ENCODE measurements around the gene EIF3L. TPM values are rescaled to one million over a fixed set of nuclear protein-coding genes. Genes with fewer than 3 reads are reported as not detected.
A peak's percentile ranks its signal among the peaks of the same experiment; 100 is the strongest.
"Not testable (repeated sequence)": the region's sequence is repeated elsewhere in the genome, so short reads cannot be mapped to it uniquely, and the experiment has no call there.

Gene EIF3L
- 344 TPM for polyA plus RNA-seq

DNA sequence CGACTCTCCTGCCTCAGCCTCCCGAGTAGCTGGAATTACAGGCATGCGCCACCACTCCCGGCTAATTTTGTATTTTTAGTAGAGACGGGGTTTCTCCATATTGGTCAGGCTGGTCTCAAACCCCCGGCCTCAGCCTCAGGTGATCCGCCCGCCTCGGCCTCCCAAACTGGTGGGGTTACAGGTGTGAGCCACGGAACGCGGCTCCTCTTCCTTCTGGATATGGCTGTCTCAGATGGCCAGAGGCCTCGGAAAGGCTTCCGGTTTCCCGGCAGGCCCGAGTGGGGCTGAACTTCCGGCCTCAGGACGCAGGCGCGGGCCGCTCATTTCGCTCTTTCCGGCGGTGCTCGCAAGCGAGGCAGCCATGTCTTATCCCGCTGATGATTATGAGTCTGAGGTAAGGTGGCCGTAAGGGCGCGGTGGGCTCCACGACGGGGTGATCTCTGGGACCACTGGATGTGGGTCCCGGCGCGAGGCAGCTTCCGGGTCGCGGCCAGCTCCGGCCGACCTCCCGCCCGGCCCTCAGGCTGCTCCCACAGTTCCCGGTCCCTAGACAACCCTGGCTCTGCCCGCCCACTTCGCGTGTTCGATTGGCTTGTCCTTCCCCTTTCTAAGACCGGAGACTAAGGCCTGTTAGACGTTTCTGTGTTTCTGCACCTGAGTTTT is at the start of gene EIF3L:
TSS of gene EIF3L (plus strand) at position 331 of the 663 bp plus-strand sequence. CDS start at position 362, 31 bp downstream.
- Mint-ChIP-seq H3K9me3 (no peaks in the 10 kb centered on the region), H3K27me3 (no peaks in the 10 kb centered on the region), H3K36me3 (peaks cover 3% of the 10 kb centered on the region), H3K4me1 (peaks cover 27 to 38% (median 32%) of the 10 kb centered on the region in 3 donors), H3K27ac (peak within 1 kb of the TSS; percentile 89 to 99 (median 95)), H3K4me3 (peak within 1 kb of the TSS; percentile 86 to 99 (median 97))

DNA sequence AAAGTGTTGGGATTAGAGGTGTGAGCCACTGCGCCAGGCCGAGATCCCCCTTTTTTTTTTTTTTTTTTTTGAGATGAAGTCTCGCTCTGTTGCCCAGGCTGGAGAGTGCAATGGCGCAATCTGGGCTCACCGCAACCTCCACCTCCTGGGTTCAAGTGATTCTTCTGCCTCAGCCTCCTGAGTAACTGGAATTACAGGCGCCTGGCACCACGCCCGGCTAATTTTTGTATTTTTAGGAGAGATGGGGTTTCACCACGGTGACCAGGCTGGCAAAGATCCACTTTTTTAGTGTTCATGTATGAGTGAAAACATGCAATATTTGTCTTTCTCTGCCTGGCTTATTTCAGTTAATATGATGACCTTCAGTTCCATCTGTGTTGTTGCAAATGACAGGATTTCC is 49.2 kb upstream of the EIF3L start:
- not testable (repeated sequence) for H3K27ac Mint-ChIP-seq, H3K36me3 Mint-ChIP-seq, H3K9me3 Mint-ChIP-seq
- Mint-ChIP-seq H3K27me3 (peaks cover 28% of the 10 kb centered on the region), H3K4me3 (peak overlapping the region in 1 of 4 donors; percentile 16), H3K4me1 (peaks cover 5 to 14% (median 13%) of the 10 kb centered on the region in 3 donors)

DNA sequence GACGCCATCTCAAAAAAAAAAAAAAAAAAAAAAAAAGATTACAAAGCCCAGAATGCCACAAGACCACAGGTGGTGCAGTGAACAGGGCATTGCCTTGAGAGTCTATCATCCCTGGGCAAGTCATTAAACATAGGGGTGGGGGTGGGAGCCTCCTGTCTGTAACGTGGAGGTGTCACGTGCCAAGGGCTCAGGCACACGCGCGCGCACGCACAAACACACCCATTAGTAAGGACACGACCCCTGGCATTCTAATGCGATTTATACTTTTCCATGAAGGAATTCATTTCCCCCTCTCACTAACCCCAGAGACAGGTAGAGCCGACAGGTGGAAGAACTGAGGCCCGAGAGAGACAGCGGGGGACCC is 47.3 kb upstream of the EIF3L start:
- H3K36me3 Mint-ChIP-seq, result no peaks in the 10 kb centered on the region
- no peak overlapping the region for H3K27ac Mint-ChIP-seq
- H3K4me1 Mint-ChIP-seq, result peaks cover 17 to 26% (median 17%) of the 10 kb centered on the region in 3 donors
- H3K27me3 Mint-ChIP-seq, result peaks cover 42% of the 10 kb centered on the region
- peak overlapping the region in 2 of 4 donors; percentile 42 to 46 for H3K4me3 Mint-ChIP-seq
- peaks cover 0 to 2% (median 0%) of the 10 kb centered on the region in 3 donors for H3K9me3 Mint-ChIP-seq

DNA sequence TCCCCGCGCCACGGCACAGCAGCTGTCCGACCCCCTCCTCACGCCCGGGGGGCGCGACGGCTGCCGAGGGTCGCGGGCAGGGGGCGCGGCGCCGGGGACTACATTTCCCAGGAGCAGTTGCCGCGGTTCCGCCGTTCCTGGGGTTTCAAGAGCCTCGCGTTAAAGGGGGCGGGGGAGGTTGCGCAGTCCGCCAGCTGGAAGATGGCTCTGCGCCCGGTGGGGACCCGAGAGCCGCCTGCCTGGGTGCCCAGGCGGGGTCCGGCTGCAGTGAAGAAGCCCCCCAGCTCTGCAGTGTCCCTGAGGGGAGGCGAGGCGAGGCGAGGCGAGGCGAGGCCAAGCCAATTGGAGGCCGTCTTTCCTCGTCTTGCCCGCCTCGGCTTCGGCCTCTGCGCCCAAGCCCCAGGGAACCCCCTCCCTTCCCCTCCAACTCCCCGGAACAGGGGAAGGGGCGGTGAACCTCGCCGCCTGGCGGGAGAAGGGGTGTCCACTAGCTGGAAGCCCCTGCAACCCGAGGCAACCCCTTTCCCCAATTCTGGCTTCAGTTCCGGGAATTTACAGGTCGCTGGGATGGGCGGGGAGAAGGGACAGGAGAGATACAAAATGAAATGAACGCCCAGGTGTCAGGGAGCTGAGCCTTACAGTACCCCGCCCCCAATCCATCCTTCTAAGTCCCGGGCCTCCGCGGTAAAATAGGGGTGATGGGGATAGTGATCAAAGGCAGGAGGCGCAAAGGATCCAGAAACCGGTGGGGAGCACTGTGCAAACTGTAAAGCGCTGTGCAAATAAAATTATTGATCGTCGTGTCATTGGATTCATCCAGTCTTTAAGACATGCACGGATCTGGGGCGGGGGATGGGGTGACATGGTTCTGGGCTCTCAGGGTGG is 46.7 kb upstream of the EIF3L start:
- Mint-ChIP-seq H3K4me3 (peak overlapping the region; percentile 21 to 91 (median 54)), H3K27me3 (peaks cover 46% of the 10 kb centered on the region), H3K27ac (no peak overlapping the region), H3K9me3 (peaks cover 0 to 2% (median 0%) of the 10 kb centered on the region in 3 donors), H3K36me3 (no peaks in the 10 kb centered on the region), H3K4me1 (peaks cover 17 to 28% (median 17%) of the 10 kb centered on the region in 3 donors)

DNA sequence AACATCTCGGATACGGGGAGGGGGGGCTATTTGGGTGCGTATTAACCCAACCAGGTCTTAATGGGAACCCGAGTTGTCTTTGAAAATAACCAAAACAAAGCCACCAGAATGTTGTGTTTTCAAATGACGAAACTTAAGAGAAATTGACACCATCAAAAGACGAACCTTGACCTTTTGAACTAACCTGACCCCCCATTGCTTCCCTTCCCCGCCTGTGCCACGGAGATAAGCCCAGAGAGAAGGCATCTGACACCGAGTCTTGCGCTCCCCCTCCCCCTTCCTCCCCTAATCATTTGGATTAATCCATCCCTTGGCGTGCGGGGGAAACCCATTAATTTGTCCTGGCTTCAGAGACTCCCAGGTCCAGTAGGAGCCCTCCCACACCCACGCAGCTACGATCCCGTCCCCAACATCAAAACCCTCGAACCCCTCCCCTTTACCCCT is 46.0 kb upstream of the EIF3L start:
- peaks cover 12 to 26% (median 20%) of the 10 kb centered on the region in 3 donors for H3K4me1 Mint-ChIP-seq
- H3K9me3 Mint-ChIP-seq, result peaks cover 0 to 2% (median 0%) of the 10 kb centered on the region in 3 donors
- peaks cover 48% of the 10 kb centered on the region for H3K27me3 Mint-ChIP-seq
- H3K4me3 Mint-ChIP-seq, result peak overlapping the region in 3 of 4 donors; percentile 21 to 91 (median 61)
- H3K36me3 Mint-ChIP-seq, result no peaks in the 10 kb centered on the region
- H3K27ac Mint-ChIP-seq, result no peak overlapping the region

DNA sequence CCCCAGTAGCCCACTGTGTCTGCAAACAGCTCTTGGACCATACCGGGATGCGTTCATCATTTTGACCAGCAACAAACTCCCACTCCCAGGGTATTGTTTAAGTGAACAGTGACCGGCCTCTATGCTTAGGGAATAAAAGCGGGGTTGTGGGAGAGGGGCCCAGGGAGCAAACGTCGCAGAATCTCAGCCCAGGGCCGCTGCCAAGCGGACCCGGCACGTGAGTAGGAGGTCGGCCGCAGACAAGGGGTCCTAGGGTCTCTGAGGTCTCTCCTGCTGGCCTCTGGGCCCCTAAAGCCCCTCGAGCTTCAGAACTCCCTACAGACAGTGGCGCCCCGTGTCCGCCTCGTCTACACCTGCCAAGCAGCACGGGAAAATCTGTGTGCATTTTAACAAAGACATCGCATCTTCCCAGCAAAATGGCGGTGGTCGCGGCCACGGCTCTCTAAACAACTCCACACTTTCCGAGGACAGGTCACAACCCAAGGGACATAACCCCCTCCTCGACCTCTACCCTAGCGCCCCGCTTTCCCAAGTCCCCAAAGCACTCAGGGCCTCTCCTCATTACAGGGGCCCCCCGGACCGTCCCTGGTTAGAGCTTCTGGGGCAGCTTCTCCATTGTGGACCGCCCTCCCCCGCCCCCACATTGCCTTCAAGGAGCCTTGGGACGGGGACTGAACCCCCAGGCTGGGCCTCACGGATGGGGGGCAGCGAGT is 45.4 kb upstream of the EIF3L start:
- Mint-ChIP-seq H3K27ac (peak overlapping the region in 1 of 3 donors; percentile 85), H3K4me3 (peak overlapping the region; percentile 25 to 79 (median 68)), H3K36me3 (no peaks in the 10 kb centered on the region), H3K4me1 (peaks cover 10 to 27% (median 22%) of the 10 kb centered on the region in 3 donors), H3K9me3 (peaks cover 0 to 2% (median 0%) of the 10 kb centered on the region in 3 donors), H3K27me3 (peaks cover 52% of the 10 kb centered on the region)

DNA sequence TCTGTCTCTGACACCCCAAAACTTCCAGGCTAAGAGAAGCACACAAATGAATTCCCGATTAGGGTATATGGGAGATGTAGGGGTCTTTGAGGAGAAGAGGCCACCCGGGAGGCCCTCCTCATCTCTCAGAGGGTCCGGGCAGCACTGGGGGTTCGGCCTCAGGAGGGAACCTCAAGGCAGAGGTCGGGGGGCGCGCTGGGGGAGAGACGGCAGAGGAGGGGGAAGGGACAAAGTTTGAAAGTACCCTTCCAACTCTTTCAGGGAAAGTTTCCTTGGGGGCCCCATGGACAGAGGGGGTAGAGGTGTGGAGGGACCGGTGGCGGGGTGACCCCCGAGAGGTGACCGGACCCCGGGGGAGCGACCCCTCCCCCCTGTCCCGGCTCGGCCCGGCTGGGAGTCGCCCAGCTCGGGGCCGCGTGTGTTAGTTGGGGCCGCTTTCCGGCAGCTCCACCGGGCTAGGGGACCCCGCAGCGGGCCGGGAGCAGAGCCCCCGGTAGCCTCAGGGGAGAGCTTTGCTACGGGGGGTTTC is 44.8 kb upstream of the EIF3L start:
- Mint-ChIP-seq H3K27me3 (peaks cover 55% of the 10 kb centered on the region), H3K4me1 (peaks cover 10 to 27% (median 22%) of the 10 kb centered on the region in 3 donors)

DNA sequence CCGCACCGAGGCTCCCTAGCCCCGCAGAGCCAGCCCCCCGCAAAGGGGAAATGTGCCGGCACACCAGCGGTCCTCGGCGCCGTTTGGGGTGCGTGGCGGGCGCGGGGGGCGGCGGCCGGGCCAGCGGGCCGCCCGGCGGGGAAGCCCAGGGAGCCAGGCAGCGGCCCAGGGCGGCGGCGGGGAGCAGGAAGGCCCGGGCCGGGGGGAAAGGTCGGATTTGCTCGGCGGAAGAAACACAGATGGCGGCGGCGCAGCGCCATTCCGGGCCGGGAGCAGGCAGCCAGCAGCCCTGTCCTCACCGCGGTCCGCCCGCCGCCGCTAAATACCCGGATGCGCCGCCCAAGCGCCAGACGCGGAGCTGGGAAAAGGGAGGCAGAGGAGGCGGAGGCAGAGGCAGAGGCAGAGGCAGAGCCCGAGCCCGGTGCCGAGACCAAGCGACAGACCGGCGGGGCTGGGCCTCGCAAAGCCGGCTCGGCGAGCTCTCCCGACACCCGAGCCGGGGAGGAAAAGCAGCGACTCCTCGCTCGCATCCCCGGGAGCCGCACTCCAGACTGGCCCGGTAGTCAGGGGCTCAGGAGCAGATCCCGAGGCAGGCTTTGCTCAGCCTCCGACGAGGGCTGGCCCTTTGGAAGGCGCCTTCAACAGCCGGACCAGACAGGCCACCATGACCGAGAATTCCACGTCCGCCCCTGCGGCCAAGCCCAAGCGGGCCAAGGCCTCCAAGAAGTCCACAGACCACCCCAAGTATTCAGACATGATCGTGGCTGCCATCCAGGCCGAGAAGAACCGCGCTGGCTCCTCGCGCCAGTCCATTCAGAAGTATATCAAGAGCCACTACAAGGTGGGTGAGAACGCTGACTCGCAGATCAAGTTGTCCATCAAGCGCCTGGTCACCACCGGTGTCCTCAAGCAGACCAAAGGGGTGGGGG is 44.1 kb upstream of the EIF3L start:
- peaks cover 0 to 2% (median 0%) of the 10 kb centered on the region in 3 donors for H3K9me3 Mint-ChIP-seq
- H3K27me3 Mint-ChIP-seq, result peaks cover 58% of the 10 kb centered on the region
- peak overlapping the region; percentile 43 to 79 (median 68) for H3K4me3 Mint-ChIP-seq
- H3K4me1 Mint-ChIP-seq, result peaks cover 12 to 27% (median 20%) of the 10 kb centered on the region in 3 donors
- peak overlapping the region in 2 of 3 donors; percentile 21 to 79 for H3K27ac Mint-ChIP-seq
- no peaks in the 10 kb centered on the region for H3K36me3 Mint-ChIP-seq

More for the DNA sequence above, 44.8 kb upstream of the EIF3L start:
- H3K4me3 Mint-ChIP-seq, result peak overlapping the region; percentile 25 to 79 (median 68)
- H3K36me3 Mint-ChIP-seq, result no peaks in the 10 kb centered on the region
- H3K9me3 Mint-ChIP-seq, result peaks cover 0 to 2% (median 0%) of the 10 kb centered on the region in 3 donors
- peak overlapping the region in 1 of 3 donors; percentile 85 for H3K27ac Mint-ChIP-seq

DNA sequence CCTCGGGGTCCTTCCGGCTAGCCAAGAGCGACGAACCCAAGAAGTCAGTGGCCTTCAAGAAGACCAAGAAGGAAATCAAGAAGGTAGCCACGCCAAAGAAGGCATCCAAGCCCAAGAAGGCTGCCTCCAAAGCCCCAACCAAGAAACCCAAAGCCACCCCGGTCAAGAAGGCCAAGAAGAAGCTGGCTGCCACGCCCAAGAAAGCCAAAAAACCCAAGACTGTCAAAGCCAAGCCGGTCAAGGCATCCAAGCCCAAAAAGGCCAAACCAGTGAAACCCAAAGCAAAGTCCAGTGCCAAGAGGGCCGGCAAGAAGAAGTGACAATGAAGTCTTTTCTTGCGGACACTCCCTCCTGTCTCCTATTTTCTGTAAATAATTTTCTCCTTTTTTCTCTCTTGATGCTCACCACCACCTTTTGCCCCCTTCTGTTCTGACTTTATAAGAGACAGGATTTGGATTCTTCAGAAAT is 43.4 kb upstream of the EIF3L start:
- peak overlapping the region; percentile 8 to 79 (median 21) for H3K27ac Mint-ChIP-seq

DNA sequence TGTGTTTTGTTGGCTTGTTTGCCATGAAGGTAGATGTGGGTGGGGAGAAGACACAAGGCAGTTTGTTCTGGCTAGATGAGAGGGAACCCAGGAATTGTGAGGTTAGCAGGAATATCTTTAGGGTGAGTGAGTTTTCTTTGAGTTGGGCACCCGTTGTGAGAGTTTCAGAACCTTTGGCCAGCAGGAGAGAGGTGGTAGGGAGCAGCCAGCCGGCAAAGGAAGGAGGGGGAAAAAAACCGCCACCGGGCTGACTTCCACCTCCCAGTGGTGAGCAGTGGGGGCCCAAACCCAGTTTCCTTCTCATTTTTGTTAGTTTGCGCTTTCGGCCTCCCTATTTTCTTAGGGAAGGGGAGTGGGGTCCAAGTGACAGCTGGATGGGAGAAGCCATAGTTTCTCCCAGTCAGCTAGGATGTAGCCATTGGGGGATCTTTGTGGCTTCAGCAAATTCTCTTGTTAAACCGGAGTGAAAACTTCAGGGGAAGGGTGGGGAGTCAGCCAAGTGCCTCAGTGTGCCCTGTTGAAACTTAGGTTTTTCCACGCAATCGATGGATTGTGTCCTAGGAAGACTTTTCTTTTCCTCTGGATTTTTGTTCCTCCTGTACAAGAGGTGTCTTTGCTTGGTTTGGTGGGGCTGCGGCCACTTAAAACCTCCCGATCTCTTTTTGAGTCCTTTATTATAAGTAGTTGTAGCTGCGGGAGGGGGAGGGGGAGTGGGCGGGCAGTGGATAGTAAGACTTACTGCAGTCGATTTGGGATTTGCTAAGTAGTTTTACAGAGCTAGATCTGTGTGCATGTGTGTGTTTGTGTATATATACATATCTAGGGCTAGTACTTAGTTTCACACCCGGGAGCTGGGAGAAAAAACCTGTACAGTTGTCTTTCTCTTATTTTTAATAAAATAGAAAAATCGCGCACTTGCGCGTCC is 42.5 kb upstream of the EIF3L start:
- no peaks in the 10 kb centered on the region for H3K36me3 Mint-ChIP-seq
- H3K4me1 Mint-ChIP-seq, result peaks cover 12 to 24% (median 17%) of the 10 kb centered on the region in 3 donors

More for the DNA sequence above, 43.4 kb upstream of the EIF3L start:
- H3K4me1 Mint-ChIP-seq, result peaks cover 12 to 24% (median 17%) of the 10 kb centered on the region in 3 donors
- peak overlapping the region in 3 of 4 donors; percentile 43 to 79 (median 74) for H3K4me3 Mint-ChIP-seq
- H3K36me3 Mint-ChIP-seq, result no peaks in the 10 kb centered on the region
- H3K27me3 Mint-ChIP-seq, result peaks cover 56% of the 10 kb centered on the region
- H3K9me3 Mint-ChIP-seq, result peaks cover 0 to 2% (median 0%) of the 10 kb centered on the region in 3 donors

DNA sequence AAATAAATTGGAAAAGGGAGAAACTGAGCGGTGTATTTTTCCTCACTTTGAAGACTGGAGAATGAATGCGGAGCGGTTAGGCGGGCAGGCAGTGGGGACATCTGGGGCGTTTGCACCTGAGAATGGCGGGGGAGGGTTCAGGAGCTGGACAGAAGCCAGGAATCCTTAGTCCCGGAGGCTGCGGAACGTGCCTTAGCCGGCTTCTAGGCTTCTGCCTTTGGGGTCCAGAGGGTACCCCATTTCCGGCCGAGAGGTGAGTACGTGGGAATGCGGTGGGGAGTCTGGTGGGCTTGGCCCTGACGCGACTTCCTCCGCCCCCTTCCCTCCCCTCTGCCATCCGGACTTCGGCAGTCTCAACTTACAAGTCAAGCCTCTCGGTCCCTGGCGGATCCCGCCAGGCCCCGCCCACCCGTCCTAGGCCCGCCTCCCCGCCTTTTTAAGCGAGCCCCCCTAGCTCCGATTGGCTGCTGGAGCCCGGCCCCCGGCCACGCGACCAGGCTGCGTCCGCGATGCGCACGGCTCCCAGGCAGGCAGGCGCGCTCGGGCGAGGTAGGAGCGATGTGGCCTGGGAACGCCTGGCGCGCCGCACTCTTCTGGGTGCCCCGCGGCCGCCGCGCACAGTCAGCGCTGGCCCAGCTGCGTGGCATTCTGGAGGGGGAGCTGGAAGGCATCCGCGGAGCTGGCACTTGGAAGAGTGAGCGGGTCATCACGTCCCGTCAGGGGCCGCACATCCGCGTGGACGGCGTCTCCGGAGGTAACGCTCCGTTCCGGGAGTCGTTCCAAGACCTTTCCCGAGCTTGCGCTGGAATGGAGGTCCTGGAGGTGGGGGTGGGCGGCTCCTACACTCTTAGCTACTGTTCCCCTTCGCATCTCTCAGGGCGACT is 41.6 kb upstream of the EIF3L start, which contains the start of gene GCAT:
TSS of gene GCAT (plus strand) at position 525 of the 884 bp plus-strand sequence. CDS start at position 559, 34 bp downstream.
- peaks cover 60% of the 10 kb centered on the region for H3K27me3 Mint-ChIP-seq

More for the DNA sequence above, 42.5 kb upstream of the EIF3L start:
- Mint-ChIP-seq H3K27ac (peak overlapping the region in 2 of 3 donors; percentile 19 to 79), H3K4me3 (peak overlapping the region; percentile 2 to 87 (median 57)), H3K9me3 (peaks cover 0 to 2% (median 0%) of the 10 kb centered on the region in 3 donors), H3K27me3 (peaks cover 56% of the 10 kb centered on the region)

More for the DNA sequence above, 41.6 kb upstream of the EIF3L start, which contains the start of gene GCAT:
- Mint-ChIP-seq H3K9me3 (peaks cover 0 to 2% (median 0%) of the 10 kb centered on the region in 3 donors), H3K36me3 (no peaks in the 10 kb centered on the region), H3K4me1 (peaks cover 9 to 23% (median 17%) of the 10 kb centered on the region in 3 donors), H3K27ac (peak within 1 kb of the TSS; percentile 63 to 79 (median 71)), H3K4me3 (peak within 1 kb of the TSS; percentile 54 to 90 (median 76))
